ENCODE data around the gene ELAPOR1.
"Not testable (repeated sequence)": the region's sequence is repeated elsewhere in the genome, so short reads cannot be mapped to it uniquely, and the experiment has no call there.

The ELAPOR1 gene

GRCh38 chr1:109137958-109138357 lies 24.0 kb downstream of the ELAPOR1 start:
- FAIRE-seq, result no peak

GRCh38 chr1:109138358-109138757 lies 24.4 kb downstream of the ELAPOR1 start:
- no peak for FAIRE-seq

- no peak for FAIRE-seq
Measured at GRCh38 chr1:109140392-109140791, 26.5 kb downstream of the ELAPOR1 start.

- no peak for FAIRE-seq
Measured at GRCh38 chr1:109142260-109142659, 28.3 kb downstream of the ELAPOR1 start.

GRCh38 chr1:109142725-109143124 lies 28.8 kb downstream of the ELAPOR1 start:
- not testable (repeated sequence) for FAIRE-seq

GRCh38 chr1:109148987-109149561 lies 35.2 kb downstream of the ELAPOR1 start:
- FAIRE-seq, result no peak

GRCh38 chr1:109149874-109150601 lies 36.1 kb downstream of the ELAPOR1 start:
- no peak for FAIRE-seq

- no peak for FAIRE-seq
Measured at GRCh38 chr1:109151146-109151990, 37.5 kb downstream of the ELAPOR1 start.

GRCh38 chr1:109152196-109152595 lies 38.3 kb downstream of the ELAPOR1 start:
- FAIRE-seq, result no peak

- no peak for FAIRE-seq
Measured at GRCh38 chr1:109156916-109157385, 43.0 kb downstream of the ELAPOR1 start.

GRCh38 chr1:109158433-109158832 lies 44.5 kb downstream of the ELAPOR1 start:
- no peak for FAIRE-seq

GRCh38 chr1:109159326-109159725 lies 45.4 kb downstream of the ELAPOR1 start:
- no peak for FAIRE-seq

- no peak for FAIRE-seq
Measured at GRCh38 chr1:109160071-109160840, 46.3 kb downstream of the ELAPOR1 start.

- FAIRE-seq, result no peak
Measured at GRCh38 chr1:109161858-109162606, 48.1 kb downstream of the ELAPOR1 start.

- FAIRE-seq, result no peak
Measured at GRCh38 chr1:109162626-109163025, 48.7 kb downstream of the ELAPOR1 start.

- FAIRE-seq, result no peak
Measured at GRCh38 chr1:109163551-109163950, 49.6 kb downstream of the ELAPOR1 start.
